Vagina (tissue), 2 donors: Measurements from ENCODE around the gene PLAU.

Source experiments
- POLR2A ChIP-seq, 2 donors: fragments of 450-650 bp; IDR thresholded peaks; one replicate each; pipeline ENCODE4 v1.6.1; 2017; ENCODE audit warnings: antibody characterized with exemption in 2 of 2, mild to moderate bottlenecking in 2 of 2, moderate library complexity in 2 of 2
- POLR2AphosphoS5 ChIP-seq, 2 donors: sonication (generic); formaldehyde crosslinking; IDR thresholded peaks; one replicate each; pipeline ENCODE4 v1.9.0; 2017; ENCODE audit warnings: antibody characterized with exemption in 2 of 2, mild to moderate bottlenecking in 2 of 2, low read depth in 1 of 2; ENCODE audit not compliant: insufficient read depth in 1 of 2
- TF ChIP-seq, protein P1 (sequence below), 3 experiments: fragments of 450-650 bp in 2 of 3; fragments of 200-600 bp in 1 of 3; sonication (generic) in 1 of 3; IDR thresholded peaks; one replicate each; pipeline ENCODE4 v1.5.1; 2017 to 2019; ENCODE audit warnings: antibody characterized with exemption in 3 of 3, mild to moderate bottlenecking in 2 of 3, moderate library complexity in 2 of 3

DNA sequence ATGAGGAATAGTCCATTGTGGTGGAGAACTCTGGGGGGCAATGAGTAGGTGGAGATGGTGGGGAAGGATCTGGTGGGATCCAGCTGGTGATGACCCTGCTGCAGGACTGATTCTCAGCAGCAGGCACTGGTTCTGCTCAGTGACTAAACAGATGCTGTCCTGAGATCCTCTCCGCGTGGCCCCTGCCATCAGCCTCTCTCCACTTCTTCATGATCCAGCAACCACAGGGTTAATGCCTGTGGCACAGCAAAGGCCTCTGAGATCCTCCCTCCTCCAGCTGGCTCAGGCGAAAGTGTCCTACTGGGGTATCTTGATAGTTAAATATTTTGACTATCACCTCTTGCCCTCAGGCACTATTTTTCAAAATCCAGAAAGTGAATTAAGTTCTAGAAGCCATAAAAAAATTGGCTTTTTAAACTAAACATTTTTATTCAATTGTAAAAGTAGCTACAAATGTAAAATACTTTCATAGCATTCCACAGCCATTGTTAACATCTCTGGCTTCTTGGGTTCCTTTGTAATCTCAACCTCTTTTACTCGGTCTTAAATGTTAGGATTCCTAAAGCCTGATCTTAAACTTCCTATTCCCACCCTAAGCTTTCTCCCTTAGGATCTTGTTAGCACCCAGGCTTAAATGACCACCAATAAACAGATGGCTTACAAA is 13.1 kb downstream of the PLAU start:
- TF ChIP-seq, protein P1, sequence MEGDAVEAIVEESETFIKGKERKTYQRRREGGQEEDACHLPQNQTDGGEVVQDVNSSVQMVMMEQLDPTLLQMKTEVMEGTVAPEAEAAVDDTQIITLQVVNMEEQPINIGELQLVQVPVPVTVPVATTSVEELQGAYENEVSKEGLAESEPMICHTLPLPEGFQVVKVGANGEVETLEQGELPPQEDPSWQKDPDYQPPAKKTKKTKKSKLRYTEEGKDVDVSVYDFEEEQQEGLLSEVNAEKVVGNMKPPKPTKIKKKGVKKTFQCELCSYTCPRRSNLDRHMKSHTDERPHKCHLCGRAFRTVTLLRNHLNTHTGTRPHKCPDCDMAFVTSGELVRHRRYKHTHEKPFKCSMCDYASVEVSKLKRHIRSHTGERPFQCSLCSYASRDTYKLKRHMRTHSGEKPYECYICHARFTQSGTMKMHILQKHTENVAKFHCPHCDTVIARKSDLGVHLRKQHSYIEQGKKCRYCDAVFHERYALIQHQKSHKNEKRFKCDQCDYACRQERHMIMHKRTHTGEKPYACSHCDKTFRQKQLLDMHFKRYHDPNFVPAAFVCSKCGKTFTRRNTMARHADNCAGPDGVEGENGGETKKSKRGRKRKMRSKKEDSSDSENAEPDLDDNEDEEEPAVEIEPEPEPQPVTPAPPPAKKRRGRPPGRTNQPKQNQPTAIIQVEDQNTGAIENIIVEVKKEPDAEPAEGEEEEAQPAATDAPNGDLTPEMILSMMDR (IDR thresholded peaks at IDR 0.05) = no peak
- TF ChIP-seq POLR2A (IDR thresholded peaks at IDR 0.05) (no peak), POLR2AphosphoS5 (IDR thresholded peaks at IDR 0.05; ENCODE audit: insufficient read depth in 1 of 2, low read depth in 1 of 2) (no peak)
